ENCODE results near the gene CAB39L.

GRCh38 chr13:49340161-49340560 lies 103.7 kb downstream of the CAB39L start:
- TF ChIP-seq POLR2AphosphoS5 (IDR thresholded peaks at IDR 0.05; ENCODE audit: insufficient read depth, low read depth, low read length) (no peak), POLR2A (IDR thresholded peaks at IDR 0.05; ENCODE audit: low read depth, low read length) (no peak), FOS (IDR thresholded peaks at IDR 0.05; ENCODE audit: borderline replicate concordance, insufficient read depth, low read length) (no peak), MYC (IDR thresholded peaks at IDR 0.05; ENCODE audit: low read depth, low read length) (no peak), CTCF (IDR thresholded peaks at IDR 0.05; ENCODE audit: extremely low read depth in 1 of 2, insufficient read depth in 1 of 2, low read depth in 1 of 2, low read length in 2 of 2) (no peak), EZH2 (IDR thresholded peaks at IDR 0.05; ENCODE audit: borderline replicate concordance, low read depth, low read length, severe bottlenecking) (no peak), JUN (IDR thresholded peaks at IDR 0.05; ENCODE audit: borderline replicate concordance, insufficient read depth, insufficient read length, low read depth) (no peak)
- TF ChIP-seq, protein P1, sequence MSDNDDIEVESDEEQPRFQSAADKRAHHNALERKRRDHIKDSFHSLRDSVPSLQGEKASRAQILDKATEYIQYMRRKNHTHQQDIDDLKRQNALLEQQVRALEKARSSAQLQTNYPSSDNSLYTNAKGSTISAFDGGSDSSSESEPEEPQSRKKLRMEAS (IDR thresholded peaks at IDR 0.05; ENCODE audit: insufficient read depth, insufficient read length) = no peak

All from endothelial cell of umbilical vein (primary cell).